HepG2 (cell line): ENCODE measurements around the gene CTNND2. TPM values are rescaled to one million over a fixed set of nuclear protein-coding genes. Genes with fewer than 3 reads are reported as not detected.

Experiments used
- ATAC-seq: fragments of 200-7000 bp; cut with Tn5 transposase; 3 replicates; pipeline ENCODE4 v1.9.1; 2020; ENCODE audit warnings: mild to moderate bottlenecking, moderate library complexity
- BruUV-seq: library from RNA; stranded (reverse); fragments of 400-500 nt; replicated peaks from 2 replicates; lab custom pipeline; 2021; lab: Mats Ljungman, UMichigan
- CTCF ChIA-PET: fragments of 300-600 bp; formaldehyde crosslinking; extraction: SDS; loops from one replicate; lab custom pipeline; 2021; ENCODE audit warnings: low total read pairs, inconsistent platforms, low intra/inter-chr PET ratio; lab: Yijun Ruan, JAX
- POLR2A ChIA-PET: fragments of 350-600 bp; sonication (Branson Sonifier 250); formaldehyde crosslinking; loops from one replicate; lab custom pipeline; 2020; ENCODE audit warnings: antibody characterized with exemption, inconsistent platforms; lab: Yijun Ruan, JAX
- DNase-seq: peaks from one replicate; pipeline ENCODE4 v3.0.0-alpha.2; 2015; ENCODE audit warnings: low spot score
- FAIRE-seq: peaks from 3 replicates; lab custom pipeline; 2011; peaks lifted over from hg19 to GRCh38; lab: Jason Lieb, UNC
- H2AFZ ChIP-seq: one replicate; pipeline ENCODE4 v1.6.1; 2011; ENCODE audit warnings: low read length, inconsistent platforms
- H3K27ac ChIP-seq: fragments of 300-600 bp; 3 replicates; pipeline ENCODE4 v1.8.0; 2011; ENCODE audit warnings: mixed run types, mild to moderate bottlenecking, mixed read lengths, low read length, inconsistent platforms; ENCODE audit not compliant: insufficient read depth; ENCODE audit errors: extremely low read length
- H3K27me3 ChIP-seq, 2 experiments: fragments of 200-600 bp in 1 of 2; 2 replicates in 1 of 2; 3 replicates in 1 of 2; pipeline versions ENCODE4 v1.6.0 to v1.8.0; 2011; ENCODE audit warnings: low read length in 2 of 2, mild to moderate bottlenecking in 2 of 2, moderate library complexity in 2 of 2, inconsistent platforms in 1 of 2; ENCODE audit not compliant: insufficient read depth in 2 of 2, control insufficient read depth in 1 of 2
- H3K36me3 ChIP-seq, 2 experiments: fragments of 200-600 bp in 1 of 2; replicated peaks in 1 of 2; 2 replicates in 1 of 2; 3 replicates in 1 of 2; pipeline versions ENCODE4 v1.5.1 to v1.8.0; 2011; ENCODE audit warnings: low read length in 2 of 2, inconsistent platforms in 1 of 2; ENCODE audit not compliant: insufficient read depth in 2 of 2, control insufficient read depth in 1 of 2
- H3K4me1 ChIP-seq: 2 replicates; pipeline ENCODE4 v1.5.1; 2012; ENCODE audit warnings: low read length, inconsistent platforms; ENCODE audit not compliant: insufficient read depth
- H3K4me2 ChIP-seq: 2 replicates; pipeline ENCODE4 v1.6.0; 2011; ENCODE audit warnings: low read depth, low read length, inconsistent platforms
- H3K4me3 ChIP-seq, 3 experiments: fragments of 200-600 bp in 1 of 3; sonication (generic), shearing (Covaris generic) in 1 of 3; replicated peaks in 1 of 3; 2 replicates each; pipeline ENCODE4 v1.5.1; 2011 to 2016; ENCODE audit warnings: low read length in 3 of 3, inconsistent platforms in 2 of 3, low read depth in 2 of 3, mild to moderate bottlenecking in 2 of 3, control low read depth in 1 of 3, mixed read lengths in 1 of 3; ENCODE audit not compliant: insufficient read depth in 1 of 3
- H3K79me2 ChIP-seq: one replicate; pipeline ENCODE4 v1.6.1; 2011; ENCODE audit warnings: low read length, inconsistent platforms; ENCODE audit not compliant: insufficient read depth
- H3K9ac ChIP-seq: 2 replicates; pipeline ENCODE4 v1.6.0; 2011; ENCODE audit warnings: mild to moderate bottlenecking, low read depth, low read length, inconsistent platforms; ENCODE audit not compliant: insufficient read depth
- H3K9me3 ChIP-seq: 2 replicates; pipeline ENCODE4 v1.5.1; 2012; ENCODE audit warnings: mild to moderate bottlenecking, low read length
- H4K20me1 ChIP-seq: 2 replicates; pipeline ENCODE4 v1.6.0; 2011; ENCODE audit warnings: inconsistent platforms, mild to moderate bottlenecking, low read length, moderate library complexity; ENCODE audit not compliant: insufficient read depth
- DBP ChIP-seq: sonication (generic); formaldehyde crosslinking; IDR thresholded peaks from 2 replicates; pipeline ENCODE4 v1.4.0; 2020; ENCODE audit warnings: missing genetic modification reagents; ENCODE audit errors: not compliant biosample characterization
- DDIT3 ChIP-seq: sonication (generic); formaldehyde crosslinking; IDR thresholded peaks from 2 replicates; pipeline ENCODE4 v1.4.0; 2020; ENCODE audit warnings: mild to moderate bottlenecking, missing genetic modification reagents
- KIAA2018 ChIP-seq: sonication (generic); formaldehyde crosslinking; IDR thresholded peaks from 2 replicates; pipeline ENCODE4 v1.5.0; 2020; ENCODE audit warnings: mild to moderate bottlenecking, missing genetic modification reagents, borderline replicate concordance
- PPARG ChIP-seq: conservative IDR thresholded peaks from 2 replicates; pipeline ENCODE4 v1.6.1; 2016; ENCODE audit warnings: missing biosample characterization, missing genetic modification reagents
- RELA ChIP-seq: sonication (generic); formaldehyde crosslinking; IDR thresholded peaks from 2 replicates; pipeline ENCODE4 v1.4.0; 2020; ENCODE audit warnings: missing genetic modification reagents
- SP1 ChIP-seq, 2 experiments: fragments of 450-650 bp in 1 of 2; sonication (generic) in 1 of 2; formaldehyde crosslinking in 1 of 2; IDR thresholded peaks; 2 replicates each; pipeline versions ENCODE4 v1.4.0 to v1.6.1; 2016 to 2020; ENCODE audit warnings: missing genetic modification reagents in 1 of 2
- TBL1XR1 ChIP-seq: fragments of 150-350 bp; IDR thresholded peaks from 2 replicates; pipeline ENCODE4 v1.6.1; 2014; ENCODE audit warnings: borderline replicate concordance, low read length; ENCODE audit not compliant: partially characterized antibody
- ZFAT ChIP-seq: sonication (generic); formaldehyde crosslinking; conservative IDR thresholded peaks from 2 replicates; pipeline ENCODE4 v1.8.1; 2023; ENCODE audit warnings: missing genetic modification reagents, inconsistent platforms
- ZNF674 ChIP-seq: sonication (generic); formaldehyde crosslinking; IDR thresholded peaks from 2 replicates; pipeline ENCODE4 v1.5.0; 2020; ENCODE audit warnings: low read depth, mild to moderate bottlenecking, missing genetic modification reagents
- ZNF687 ChIP-seq: sonication (generic); formaldehyde crosslinking; IDR thresholded peaks from 2 replicates; pipeline ENCODE4 v1.5.1; 2020; ENCODE audit warnings: mild to moderate bottlenecking, missing genetic modification reagents, moderate library complexity
- ZSCAN12 ChIP-seq: sonication (generic); formaldehyde crosslinking; IDR thresholded peaks from 2 replicates; pipeline ENCODE4 v1.9.0; 2021; ENCODE audit warnings: mild to moderate bottlenecking, missing genetic modification reagents
- WGBS: methylation state at CpG from one replicate; pipeline ENCODE4 v1.1.6; 2017; ENCODE audit warnings: low lambda C conversion rate; 5-methylcytosine and 5-hydroxymethylcytosine counted together
- in situ Hi-C: cut with HindIII; loops from 2 replicates; pipeline ENCODE4 v1.10.0; 2017; ENCODE audit warnings: low pct_unique_long_range_greater_than_20kb; ENCODE audit not compliant: extremely low pct_ligation_motif_present
- intact Hi-C: fragments of 100-400 bp; cut with micrococcal nuclease; formaldehyde crosslinking; loops from one replicate; pipeline ENCODE4 v1.10.0; 2022; ENCODE audit not compliant: unreplicated experiment
- polyA plus RNA-seq, 8 experiments: library from polyadenylated mRNA; depleted of rRNA in 3 of 8; stranded (reverse) in 7 of 8; unstranded in 1 of 8; fragments of >200 nt; fragmentation: Illumina TruSeq in 4 of 8; extraction: Trizol in 4 of 8; gene quantifications; 2 replicates each; pipeline versions ENCODE4 v1.2.1 to v1.2.3, GENCODE V29; 2011 to 2016; ENCODE audit warnings: low read depth in 4 of 8, missing spikeins in 1 of 8, mixed read lengths in 1 of 8; ENCODE audit not compliant: insufficient read depth in 1 of 8
- total RNA-seq, 5 experiments: library from RNA; depleted of rRNA; stranded (reverse); fragments of >200 nt; fragmentation: Illumina TruSeq; extraction: Trizol; gene quantifications; 2 replicates each; pipeline ENCODE4 v1.2.3, GENCODE V29; 2016; ENCODE audit warnings: low read depth in 1 of 5

The CTNND2 gene
- total and polyA plus RNA-seq, 2 of the 13 experiments (the other 11 are each of a cell fraction or from before 2014, with no cell fraction given) = not detected

- DNase-seq (no peak), ATAC-seq (no peak), FAIRE-seq (no peak)
- no peak overlapping the region for H3K27ac ChIP-seq
- in situ Hi-C loops = no loop called here
- no peak overlapping the region for H3K4me3 ChIP-seq
- no peaks in the 10 kb centered on the region for H3K36me3 ChIP-seq
- no peak overlapping the region for H3K4me2 ChIP-seq
- H3K9ac ChIP-seq = no peak overlapping the region
- no peaks in the 10 kb centered on the region for H4K20me1 ChIP-seq
- BruUV-seq = no TSS peak
- H2AFZ ChIP-seq = no peak overlapping the region
- ChIA-PET POLR2A (no interaction called here), CTCF (no interaction called here)
- no peaks in the 10 kb centered on the region for H3K4me1 ChIP-seq
- no peaks in the 10 kb centered on the region for H3K9me3 ChIP-seq
- no peaks in the 10 kb centered on the region for H3K79me2 ChIP-seq
- H3K27me3 ChIP-seq = no peaks in the 10 kb centered on the region
- WGBS = 19% methylated on average over 5 of the region's 5 CpGs
- intact Hi-C loops = no loop called here
- TF ChIP-seq RELA (CRISPR knock-in tag) (no peak), DBP (no peak), ZNF687 (CRISPR knock-in tag) (no peak), KIAA2018 (CRISPR knock-in tag) (no peak), ZSCAN12 (CRISPR knock-in tag) (no peak), ZFAT (CRISPR knock-in tag) (no peak), TBL1XR1 (no peak), DDIT3 (no peak), ZNF674 (CRISPR knock-in tag) (no peak), PPARG (CRISPR knock-in tag) (no peak), SP1 (IDR thresholded peaks at IDR 0.05) (no peak), SP1 (CRISPR knock-in tag; IDR thresholded peaks at IDR 0.05) (no peak)
These were observed 540.5 kb downstream of the CTNND2 start for GRCh38 chr5:11363631-11364178.
